Gastrocnemius medialis (tissue), 4 donors: ENCODE measurements around the gene AP1G2. TPM values are rescaled to one million over a fixed set of nuclear protein-coding genes. Genes with fewer than 3 reads are reported as not detected.

ENCODE experiments used
- ATAC-seq, 2 donors: fragments of 150-250 bp; one replicate each; pipeline ENCODE4 v1.9.1; 2016
- DNase-seq, 2 donors: peaks; one replicate each; pipeline ENCODE4 v3.0.0-alpha.2; 2019
- H3K27ac ChIP-seq, 4 donors: fragments of 200-600 bp; sonication (generic); 1 replicate in 1 of 4; 2 replicates in 3 of 4; pipeline ENCODE4 v1.5.1; 2016 to 2018; ENCODE audit warnings: mild to moderate bottlenecking in 2 of 4, moderate library complexity in 1 of 4
- H3K27me3 ChIP-seq, 3 donors: fragments of 200-600 bp; sonication (generic) in 2 of 3; 1 replicate in 1 of 3; 2 replicates in 2 of 3; pipeline versions ENCODE4 v1.5.1 to v1.6.0; 2016 to 2019; ENCODE audit warnings: mild to moderate bottlenecking in 1 of 3, moderate library complexity in 1 of 3
- H3K36me3 ChIP-seq, 2 donors: fragments of 200-600 bp; sonication (generic) in 1 of 2; one replicate each; pipeline ENCODE4 v1.5.1; 2017 to 2018
- H3K4me1 ChIP-seq, 2 donors: fragments of 200-600 bp; sonication (generic) in 1 of 2; one replicate each; pipeline ENCODE4 v1.5.1; 2016 to 2017; ENCODE audit warnings: mild to moderate bottlenecking in 2 of 2
- H3K4me3 ChIP-seq, 4 donors: fragments of 200-600 bp; sonication (generic) in 3 of 4; 1 replicate in 1 of 4; 2 replicates in 3 of 4; pipeline ENCODE4 v1.5.1; 2016 to 2019; ENCODE audit warnings: mild to moderate bottlenecking in 2 of 4
- H3K9me3 ChIP-seq, 3 donors: fragments of 200-600 bp; sonication (generic) in 2 of 3; 1 replicate in 1 of 3; 2 replicates in 2 of 3; pipeline ENCODE4 v1.5.1; 2016 to 2019
- POLR2A ChIP-seq, 2 donors: fragments of 450-650 bp; IDR thresholded peaks; one replicate each; pipeline ENCODE4 v1.6.1; 2017; ENCODE audit warnings: antibody characterized with exemption in 2 of 2, mild to moderate bottlenecking in 2 of 2, moderate library complexity in 2 of 2
- in situ Hi-C, 4 donors: fragments of 200-750 bp; cut with MboI; loops; one replicate each; pipeline versions ENCODE4 v1.15.0 to v1.8.0; 2017; ENCODE audit warnings: low sequenced_read_pairs in 4 of 4
- intact Hi-C: fragments of 100-400 bp; cut with DNase I; formaldehyde crosslinking; loops from one replicate; pipeline ENCODE4 v1.15.1; 2023; ENCODE audit warnings: low total_unique reads
- total RNA-seq, 4 donors: library from RNA; depleted of rRNA; stranded (reverse); fragments of >200 nt; gene quantifications; one replicate each; pipeline versions ENCODE4 v1.1.0 to v1.2.3, GENCODE V29; 2016
- TF ChIP-seq, protein P1 (sequence below), 5 experiments: fragments of 450-650 bp in 3 of 5; fragments of 200-600 bp in 2 of 5; sonication (generic) in 2 of 5; IDR thresholded peaks in 4 of 5; conservative IDR thresholded peaks in 1 of 5; 1 replicate in 4 of 5; 2 replicates in 1 of 5; pipeline ENCODE4 v1.5.1; 2016 to 2019; ENCODE audit warnings: antibody characterized with exemption in 5 of 5, mild to moderate bottlenecking in 3 of 5, moderate library complexity in 3 of 5

AP1G2 gene
- total RNA-seq, 4 donors from 2014 or later: 1.5 to 31.5 (median 7.8) TPM

DNA sequence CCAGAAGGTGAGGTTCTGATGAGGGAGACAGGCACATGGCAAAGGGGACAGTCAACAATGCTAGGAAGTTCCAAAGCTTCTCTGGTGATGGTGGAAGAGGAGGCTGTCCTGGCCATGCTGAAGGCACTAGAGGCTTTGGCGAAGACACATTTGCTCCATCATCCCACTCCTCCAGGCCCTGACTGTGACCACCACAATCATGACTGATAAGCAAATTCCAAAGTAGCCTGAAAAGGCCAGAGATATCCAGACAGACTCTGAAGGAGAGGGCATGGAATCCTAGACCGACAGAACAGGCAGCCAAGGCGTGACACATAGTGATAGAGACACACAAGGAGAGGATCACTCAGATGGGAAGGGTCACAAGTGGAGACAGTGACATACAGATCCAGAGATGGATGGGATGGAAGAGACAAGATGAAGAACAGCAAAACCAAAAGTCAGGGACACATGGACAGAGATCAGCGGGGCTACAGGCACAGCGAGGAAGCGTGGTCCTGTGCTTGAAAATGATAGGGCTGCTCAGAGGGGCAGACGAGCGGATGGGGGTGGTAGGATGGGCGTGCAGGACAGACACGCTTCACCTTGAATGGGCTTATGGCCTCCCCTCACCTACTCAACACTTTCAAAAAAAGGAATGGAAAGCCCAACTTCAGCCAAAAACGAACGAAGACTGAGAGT is 17.3 kb downstream of the AP1G2 start:
- TF ChIP-seq, protein P1, sequence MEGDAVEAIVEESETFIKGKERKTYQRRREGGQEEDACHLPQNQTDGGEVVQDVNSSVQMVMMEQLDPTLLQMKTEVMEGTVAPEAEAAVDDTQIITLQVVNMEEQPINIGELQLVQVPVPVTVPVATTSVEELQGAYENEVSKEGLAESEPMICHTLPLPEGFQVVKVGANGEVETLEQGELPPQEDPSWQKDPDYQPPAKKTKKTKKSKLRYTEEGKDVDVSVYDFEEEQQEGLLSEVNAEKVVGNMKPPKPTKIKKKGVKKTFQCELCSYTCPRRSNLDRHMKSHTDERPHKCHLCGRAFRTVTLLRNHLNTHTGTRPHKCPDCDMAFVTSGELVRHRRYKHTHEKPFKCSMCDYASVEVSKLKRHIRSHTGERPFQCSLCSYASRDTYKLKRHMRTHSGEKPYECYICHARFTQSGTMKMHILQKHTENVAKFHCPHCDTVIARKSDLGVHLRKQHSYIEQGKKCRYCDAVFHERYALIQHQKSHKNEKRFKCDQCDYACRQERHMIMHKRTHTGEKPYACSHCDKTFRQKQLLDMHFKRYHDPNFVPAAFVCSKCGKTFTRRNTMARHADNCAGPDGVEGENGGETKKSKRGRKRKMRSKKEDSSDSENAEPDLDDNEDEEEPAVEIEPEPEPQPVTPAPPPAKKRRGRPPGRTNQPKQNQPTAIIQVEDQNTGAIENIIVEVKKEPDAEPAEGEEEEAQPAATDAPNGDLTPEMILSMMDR (IDR thresholded peaks at IDR 0.05 in 4 of 5, conservative IDR thresholded peaks at IDR 0.05 in 1 of 5): no peak
- no peak for TF ChIP-seq POLR2A (IDR thresholded peaks at IDR 0.05)
- no peaks in the 10 kb centered on the region for H3K36me3 ChIP-seq
- peak overlapping the region; percentile 57 to 72 (median 65) for H3K4me3 ChIP-seq
- DNase-seq: no peak
- no peaks in the 10 kb centered on the region for H3K9me3 ChIP-seq
- H3K4me1 ChIP-seq: peaks cover 4 to 15% of the 10 kb centered on the region in 2 donors
- no peak for ATAC-seq
- H3K27me3 ChIP-seq: no peaks in the 10 kb centered on the region
- in situ Hi-C loops (loop anchor here in 2 of 4 donors (10.0 to 25.0 kb wide), 3 partner anchors 213 to 963 kb away; partner anchors contain the start of genes ABHD4 (in 1 of the 2), DAD1 (in 1 of the 2) and PABPN1 (in 1 of the 2)), intact Hi-C loops (loop anchor here (10.0 kb wide), 2 partner anchors 625 to 885 kb away; partner anchors contain the start of gene PRMT5)
- no peak overlapping the region for H3K27ac ChIP-seq

DNA sequence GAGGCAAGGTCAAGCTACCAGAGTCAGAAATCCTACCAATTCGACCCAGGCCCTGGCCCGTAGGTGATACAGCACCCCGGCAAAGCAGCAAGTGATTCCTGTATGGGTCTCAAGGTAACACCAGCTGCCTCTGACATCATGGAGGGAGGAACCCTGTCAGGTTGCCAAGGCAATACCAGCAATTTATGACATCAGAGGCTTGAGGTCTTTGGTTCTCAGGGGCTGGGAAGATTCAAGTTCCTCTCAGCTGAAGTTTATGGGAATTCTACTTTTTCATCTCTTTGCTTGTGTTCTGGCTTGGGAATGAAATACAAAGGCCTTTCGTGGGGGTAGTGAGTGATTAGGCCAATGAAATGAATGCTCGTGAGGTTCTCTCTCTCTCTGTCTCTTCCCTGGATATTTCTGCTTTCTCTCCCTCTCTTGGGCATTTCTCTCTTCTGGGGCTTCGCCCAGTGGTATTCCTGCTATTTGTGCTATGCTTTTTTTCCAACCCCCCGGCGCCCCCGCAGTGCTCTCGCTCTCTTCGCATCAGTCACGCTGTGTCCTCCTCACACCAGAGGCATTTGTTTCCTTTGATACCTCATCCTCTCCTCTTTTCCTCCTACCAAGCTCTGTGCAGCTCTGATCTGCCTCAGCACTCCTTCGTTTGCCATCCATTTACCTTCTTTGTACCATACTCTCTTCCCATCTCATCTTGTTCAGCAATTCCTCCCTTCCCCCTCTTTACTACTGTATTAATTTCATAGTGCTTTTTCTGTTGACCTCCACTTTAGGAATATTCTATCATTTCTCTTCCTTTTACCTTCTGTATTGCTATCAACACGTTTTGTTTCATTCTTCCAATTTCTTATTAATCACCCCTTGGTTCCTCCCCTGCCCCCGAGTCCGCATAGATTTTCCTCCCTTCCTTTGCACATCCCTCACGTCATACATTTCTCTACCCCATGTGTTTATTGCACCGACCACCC is 19.0 kb downstream of the AP1G2 start:
- peaks cover 4 to 11% of the 10 kb centered on the region in 2 donors for H3K4me1 ChIP-seq
- ATAC-seq (no peak), DNase-seq (no peak)
- H3K36me3 ChIP-seq: no peaks in the 10 kb centered on the region
- in situ Hi-C loops: loop anchor here in 1 of 4 donors (10.0 kb wide), 1 partner anchor 54 kb away; no protein-coding TSS in a partner anchor
- H3K4me3 ChIP-seq: no peak overlapping the region
- intact Hi-C loops: no loop called here
- no peaks in the 10 kb centered on the region for H3K9me3 ChIP-seq
- no peaks in the 10 kb centered on the region for H3K27me3 ChIP-seq
- TF ChIP-seq POLR2A (IDR thresholded peaks at IDR 0.05): no peak
- TF ChIP-seq, protein P1 (IDR thresholded peaks at IDR 0.05 in 4 of 5, conservative IDR thresholded peaks at IDR 0.05 in 1 of 5): no peak
- no peak overlapping the region for H3K27ac ChIP-seq

DNA sequence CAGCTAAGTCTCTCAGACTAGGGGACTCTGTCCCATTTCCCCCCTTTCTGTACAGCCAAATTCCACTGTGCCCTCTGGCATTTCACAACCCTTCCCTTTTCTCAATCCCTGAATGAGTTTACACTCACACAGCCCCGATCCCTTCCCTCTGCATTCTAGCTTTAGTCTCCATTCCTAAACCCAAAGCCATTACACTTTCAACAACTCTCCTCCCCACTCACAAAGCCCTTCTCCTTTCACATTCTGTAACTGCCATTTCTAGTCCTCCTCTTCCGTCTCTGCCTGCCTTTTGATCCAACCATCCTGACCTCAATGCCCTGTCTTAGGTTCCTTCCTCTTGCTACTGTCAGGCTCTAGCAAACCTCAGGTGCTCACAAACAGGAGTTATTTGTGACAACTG is 19.7 kb downstream of the AP1G2 start:
- Histone ChIP-seq H3K4me3 (no peak overlapping the region), H3K27me3 (no peaks in the 10 kb centered on the region), H3K9me3 (no peaks in the 10 kb centered on the region), H3K27ac (no peak overlapping the region), H3K36me3 (no peaks in the 10 kb centered on the region), H3K4me1 (peaks cover 4 to 11% of the 10 kb centered on the region in 2 donors)
- no peak for TF ChIP-seq POLR2A (IDR thresholded peaks at IDR 0.05)
- TF ChIP-seq, protein P1 (IDR thresholded peaks at IDR 0.05 in 4 of 5, conservative IDR thresholded peaks at IDR 0.05 in 1 of 5): no peak
- intact Hi-C loops (no loop called here), in situ Hi-C loops (loop anchor here in 1 of 4 donors (10.0 kb wide), 1 partner anchor 53 kb away; no protein-coding TSS in a partner anchor)
- DNase-seq: no peak
- no peak for ATAC-seq

DNA sequence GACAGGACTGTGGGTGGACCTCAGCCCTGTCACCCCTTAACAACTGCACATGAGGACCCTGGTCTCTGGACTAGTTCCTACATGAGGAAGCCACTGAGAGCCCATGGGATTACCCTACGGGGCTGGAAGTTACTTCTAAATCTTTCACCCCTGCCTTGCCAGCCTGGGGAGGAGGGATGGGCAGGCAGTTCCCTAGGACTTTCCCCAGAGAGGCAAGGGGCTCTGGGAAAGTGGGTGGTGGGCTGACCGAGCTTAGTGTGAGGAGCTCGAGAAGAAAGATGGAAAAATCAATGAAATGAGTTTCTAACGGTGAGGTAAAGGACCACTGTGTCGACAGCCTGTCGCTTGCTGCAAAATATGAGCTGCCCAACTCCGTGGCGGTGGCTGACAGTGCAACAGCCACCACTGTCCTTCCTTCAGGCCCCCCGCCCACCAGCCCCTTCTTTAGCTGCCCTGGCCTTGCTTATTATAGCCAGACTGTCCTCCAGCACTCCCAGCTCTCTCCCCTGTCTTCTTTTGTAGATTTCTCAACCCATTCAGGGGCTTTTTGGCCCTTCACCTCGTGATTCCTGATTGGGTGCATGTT is 21.0 kb downstream of the AP1G2 start:
- ATAC-seq: no peak
- H3K4me1 ChIP-seq: peaks cover 0 to 11% of the 10 kb centered on the region in 2 donors
- intact Hi-C loops (no loop called here), in situ Hi-C loops (loop anchor here in 1 of 4 donors (10.0 kb wide), 1 partner anchor 52 kb away; no protein-coding TSS in a partner anchor)
- H3K9me3 ChIP-seq: no peaks in the 10 kb centered on the region
- no peak overlapping the region for H3K4me3 ChIP-seq
- H3K36me3 ChIP-seq: no peaks in the 10 kb centered on the region
- H3K27ac ChIP-seq: peak overlapping the region in 3 of 4 donors; percentile 9 to 47 (median 37)
- no peaks in the 10 kb centered on the region for H3K27me3 ChIP-seq
- TF ChIP-seq, protein P1 (IDR thresholded peaks at IDR 0.05 in 4 of 5, conservative IDR thresholded peaks at IDR 0.05 in 1 of 5): no peak
- no peak for TF ChIP-seq POLR2A (IDR thresholded peaks at IDR 0.05)
- no peak for DNase-seq
